NCI-H2107 (cell line): Measurements from ENCODE around the gene RGS9BP.
"Not testable (repeated sequence)": the region's sequence is repeated elsewhere in the genome, so short reads cannot be mapped to it uniquely, and the experiment has no call there.

Source experiments
- DNase-seq: peaks from one replicate; lab custom pipeline; 2025; lab: John Stamatoyannopoulos, UW

The RGS9BP gene

DNA sequence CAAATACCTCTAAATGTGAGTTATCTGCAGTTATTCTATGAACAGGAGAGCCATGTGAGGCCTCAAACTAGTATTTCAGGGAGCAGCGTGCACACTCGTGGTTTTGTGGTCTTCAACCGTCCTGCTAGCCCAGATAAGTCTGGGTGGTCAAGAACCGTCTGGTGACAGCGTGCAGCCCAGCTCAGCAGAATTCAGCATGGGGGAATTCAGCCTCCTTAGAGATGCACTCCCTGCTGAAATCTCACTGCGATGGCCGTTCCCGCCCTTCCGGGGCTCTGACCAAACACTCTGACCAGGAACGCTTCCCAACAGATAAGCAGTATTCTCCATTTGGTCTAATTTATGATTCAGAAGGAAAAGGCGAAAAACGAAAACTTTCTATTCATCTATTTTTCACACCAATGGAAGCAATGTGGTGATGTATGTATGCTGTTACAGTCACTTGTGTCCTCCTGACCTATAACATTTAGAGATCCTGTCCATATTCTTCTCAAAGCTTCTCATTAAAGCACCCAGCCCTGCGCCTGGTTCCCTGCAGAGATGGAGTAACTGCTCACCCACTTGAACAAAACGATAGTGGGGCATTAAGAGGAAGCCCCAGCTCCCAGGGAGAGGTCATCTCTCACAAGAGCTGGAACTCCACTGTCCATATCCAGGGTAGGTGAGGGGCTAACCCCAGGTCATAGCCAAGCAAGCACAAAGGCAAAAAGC, 3.6 kb upstream of the RGS9BP start:
- DNase-seq = no peak

DNA sequence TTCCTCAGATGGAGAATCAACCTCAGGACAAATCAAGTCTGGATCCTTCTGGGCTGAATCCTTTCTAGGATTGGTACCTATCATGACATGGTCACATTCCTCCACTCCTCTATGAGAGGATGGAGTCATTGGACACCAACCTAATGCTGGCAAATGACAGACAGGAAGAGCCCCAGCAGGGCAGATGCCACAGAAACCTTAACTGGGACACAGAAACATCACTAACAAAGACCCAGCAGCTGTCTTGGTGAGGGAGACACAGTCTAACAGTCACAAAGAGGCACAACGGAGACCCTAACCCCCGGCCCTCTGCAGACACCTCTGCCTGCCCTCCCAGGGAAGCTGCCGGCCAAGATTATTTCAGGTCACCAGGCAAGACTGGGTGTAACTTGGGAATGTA, 2.8 kb upstream of the RGS9BP start:
- DNase-seq = no peak

DNA sequence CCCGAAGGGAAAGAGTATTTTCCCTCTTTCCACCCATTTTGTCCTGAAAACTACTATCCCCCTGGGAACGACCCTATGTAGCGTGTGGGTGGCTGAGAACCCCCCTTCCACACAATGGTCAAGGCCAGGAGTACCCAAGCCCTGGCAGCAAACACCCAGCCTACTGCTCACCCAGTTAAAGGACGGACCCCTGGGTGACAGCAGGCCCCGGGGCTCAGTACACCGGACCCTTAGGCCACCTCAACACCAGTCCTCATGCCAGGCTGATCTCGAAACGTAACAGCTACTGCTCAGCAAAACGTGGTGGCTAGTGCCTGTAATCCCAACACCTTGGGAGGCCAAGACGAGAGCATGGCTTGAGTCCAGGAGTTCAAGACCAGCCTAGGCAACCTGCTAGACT, 2.1 kb upstream of the RGS9BP start:
- no peak for DNase-seq

DNA sequence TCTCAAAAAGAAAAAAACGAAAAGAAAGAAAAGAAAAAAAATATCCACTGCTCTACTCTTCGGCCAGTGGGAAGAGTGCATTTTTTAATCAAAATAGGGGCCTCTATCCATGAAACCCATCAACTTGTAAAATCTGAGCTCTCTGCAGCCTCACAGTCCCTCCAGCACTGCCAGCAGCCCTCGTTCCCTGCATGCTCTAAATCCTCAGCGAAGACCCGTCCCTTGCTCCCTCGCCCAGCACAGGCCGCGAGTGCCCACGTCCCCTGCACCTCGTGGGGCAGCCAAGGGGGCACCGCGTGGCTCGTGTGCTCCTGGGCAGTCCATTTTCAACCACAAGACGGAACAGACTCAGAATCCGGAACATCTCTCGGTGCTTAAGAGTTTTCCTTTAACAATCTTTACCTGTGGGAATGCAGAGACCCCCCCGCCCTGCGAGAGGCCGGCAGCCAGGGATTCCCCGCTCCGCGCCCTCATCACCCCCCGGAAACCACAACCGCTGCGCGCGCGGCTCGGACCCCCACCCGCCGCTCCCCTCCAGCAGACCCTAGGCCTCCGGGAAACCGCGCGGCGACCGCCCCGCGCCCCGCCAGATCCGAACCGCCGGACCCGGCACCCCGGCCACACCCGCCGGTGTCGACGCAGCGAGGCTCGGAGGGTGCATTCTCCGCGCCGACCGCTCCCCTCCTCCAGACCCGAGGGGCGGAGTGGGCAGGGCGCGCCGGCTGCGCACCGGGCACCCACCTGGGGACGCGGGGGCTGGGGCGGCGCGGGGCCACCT, 1.3 kb upstream of the RGS9BP start:
- DNase-seq = no peak

DNA sequence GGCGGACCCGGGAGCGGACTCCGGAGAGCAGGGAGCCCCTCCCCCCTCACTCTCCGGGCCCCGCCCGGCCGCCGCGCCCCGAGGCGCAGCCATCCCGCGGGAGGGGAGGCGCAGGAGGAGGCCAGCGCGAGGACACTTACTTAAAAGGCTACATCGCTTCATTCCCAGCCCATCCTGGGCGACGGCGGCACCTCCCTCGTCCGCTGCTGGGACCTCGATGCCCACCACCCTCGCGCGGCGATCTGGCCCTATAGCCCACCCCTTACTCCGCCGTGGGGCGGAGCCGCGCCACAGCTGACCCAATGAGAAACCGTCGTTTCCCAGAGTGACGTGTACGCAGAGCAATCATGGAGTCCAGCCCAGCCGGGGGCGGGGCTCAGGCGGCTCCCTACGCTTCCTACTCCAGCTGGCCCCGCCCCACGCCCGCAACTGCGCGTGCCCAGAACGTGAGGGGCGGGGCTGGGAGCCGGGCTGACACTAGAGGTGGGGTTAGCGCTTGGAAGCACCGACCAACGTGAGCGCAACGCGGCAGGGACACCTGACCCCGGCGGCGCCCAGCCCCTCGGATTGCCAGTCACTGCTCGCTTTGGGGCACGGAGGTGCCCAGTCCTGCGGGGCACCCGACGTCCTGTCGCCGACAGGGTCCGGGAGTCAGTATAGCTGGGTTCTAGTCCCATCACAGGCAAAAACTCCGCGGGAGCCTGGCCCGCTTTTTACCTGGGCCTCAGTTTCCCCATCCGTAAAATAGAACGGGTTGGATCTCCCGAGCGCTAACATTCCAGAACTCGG, 523 bp upstream of the RGS9BP start, which contains the start of gene ANKRD27:
ANKRD27 (minus strand) TSS at position 250 of the 789 bp plus-strand sequence. CDS start 16,165 bp downstream, outside the sequence.
- peak; percentile 98 for DNase-seq

DNA sequence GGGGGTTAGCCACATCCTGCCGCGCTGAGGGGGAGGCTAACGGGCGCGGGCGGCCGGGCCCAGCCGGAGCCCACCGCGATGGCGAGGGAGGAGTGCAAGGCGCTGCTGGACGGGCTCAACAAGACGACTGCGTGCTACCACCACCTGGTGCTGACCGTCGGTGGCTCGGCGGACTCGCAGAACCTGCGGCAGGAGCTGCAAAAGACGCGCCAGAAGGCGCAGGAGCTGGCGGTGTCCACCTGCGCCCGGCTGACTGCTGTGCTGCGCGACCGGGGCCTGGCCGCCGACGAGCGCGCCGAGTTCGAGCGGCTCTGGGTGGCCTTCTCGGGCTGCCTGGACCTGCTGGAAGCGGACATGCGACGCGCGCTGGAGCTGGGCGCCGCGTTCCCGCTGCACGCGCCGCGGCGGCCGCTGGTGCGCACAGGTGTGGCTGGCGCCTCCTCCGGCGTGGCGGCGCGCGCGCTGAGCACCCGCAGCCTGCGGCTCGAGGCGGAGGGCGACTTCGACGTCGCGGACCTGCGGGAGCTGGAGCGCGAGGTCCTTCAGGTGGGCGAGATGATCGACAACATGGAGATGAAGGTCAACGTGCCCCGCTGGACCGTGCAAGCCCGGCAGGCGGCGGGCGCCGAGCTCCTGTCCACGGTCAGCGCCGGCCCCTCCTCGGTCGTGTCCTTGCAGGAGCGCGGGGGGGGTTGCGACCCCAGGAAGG, 692 bp downstream of the RGS9BP start:
- no peak for DNase-seq

DNA sequence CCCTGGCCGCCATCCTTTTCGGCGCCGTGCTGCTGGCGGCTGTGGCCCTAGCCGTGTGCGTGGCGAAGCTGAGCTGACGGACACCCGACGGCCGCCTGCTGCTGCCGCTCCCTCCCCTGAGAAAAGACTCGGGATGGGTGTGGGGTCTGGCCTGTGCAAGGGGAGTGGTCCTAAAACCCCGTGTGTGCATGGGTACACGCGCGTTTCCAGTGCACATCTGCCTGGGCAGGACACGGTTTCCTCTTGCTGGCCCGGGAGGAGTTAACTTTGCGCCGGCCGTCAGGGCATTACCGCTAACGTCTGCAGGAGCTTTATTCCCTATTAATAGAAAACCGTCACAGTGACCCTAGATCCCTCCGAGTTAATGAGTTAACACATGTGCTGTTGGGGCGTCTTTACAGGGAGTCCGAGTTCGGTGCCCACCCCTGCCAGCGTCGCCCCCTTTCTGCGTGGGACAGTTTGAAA, 1.3 kb downstream of the RGS9BP start:
- no peak for DNase-seq

DNA sequence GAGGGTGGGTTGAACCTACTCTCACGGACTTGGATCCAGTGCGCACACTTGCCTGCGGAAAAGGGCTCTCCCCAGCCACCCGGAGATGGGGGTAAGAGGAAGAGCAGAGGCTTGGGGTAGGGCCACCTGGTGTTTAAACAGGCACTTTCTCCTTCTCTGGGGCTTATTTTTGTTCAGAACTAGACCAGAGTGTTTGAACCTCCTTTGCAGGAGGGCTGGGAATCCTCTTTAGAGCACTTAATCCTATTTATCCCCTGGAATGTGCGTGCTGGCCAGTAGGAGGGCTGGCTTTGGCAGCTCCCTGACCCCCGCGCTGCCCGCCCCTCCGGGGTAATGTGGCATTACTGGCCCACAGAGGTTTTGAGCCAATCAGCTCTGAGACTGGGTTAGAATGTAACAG, 2.0 kb downstream of the RGS9BP start:
- no peak for DNase-seq

DNA sequence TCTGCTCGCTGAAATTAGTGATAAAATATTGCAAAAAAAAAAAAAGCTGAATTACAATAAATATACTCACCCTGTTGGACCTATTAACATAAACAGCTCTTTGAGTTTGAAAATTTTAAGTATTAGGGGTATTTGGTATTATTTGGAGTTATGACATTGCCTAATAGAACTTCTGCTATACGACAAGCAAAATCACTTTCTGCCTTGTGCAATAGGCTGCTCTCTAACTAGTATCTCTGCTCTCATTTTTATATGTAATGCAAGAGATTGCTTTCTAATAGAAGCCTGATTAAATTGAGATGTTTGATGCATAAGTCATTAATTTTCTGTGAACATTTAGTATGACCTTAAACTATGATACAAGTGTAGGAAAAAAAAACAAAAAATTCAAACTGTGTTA, 5.3 kb downstream of the RGS9BP start:
- DNase-seq = no peak

DNA sequence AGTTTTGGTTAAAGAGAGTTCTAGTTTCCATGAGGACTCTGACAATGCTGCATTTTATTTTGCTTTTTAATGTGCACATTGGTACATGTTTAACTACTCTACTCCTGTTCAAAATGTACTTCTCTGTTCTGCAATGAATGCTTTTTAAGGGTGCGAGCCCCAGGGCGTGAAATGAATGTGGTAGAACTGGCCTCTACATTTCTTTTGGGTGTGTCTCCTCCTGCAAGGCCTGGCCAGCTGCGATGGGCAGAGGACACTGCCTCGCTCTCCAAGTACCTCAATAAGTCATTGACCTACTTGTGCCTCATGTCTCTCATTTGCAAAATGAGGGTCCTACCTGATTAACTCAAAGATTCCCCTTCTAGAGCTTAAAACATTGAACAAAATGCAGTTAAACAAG, 6.7 kb downstream of the RGS9BP start:
- DNase-seq = no peak

DNA sequence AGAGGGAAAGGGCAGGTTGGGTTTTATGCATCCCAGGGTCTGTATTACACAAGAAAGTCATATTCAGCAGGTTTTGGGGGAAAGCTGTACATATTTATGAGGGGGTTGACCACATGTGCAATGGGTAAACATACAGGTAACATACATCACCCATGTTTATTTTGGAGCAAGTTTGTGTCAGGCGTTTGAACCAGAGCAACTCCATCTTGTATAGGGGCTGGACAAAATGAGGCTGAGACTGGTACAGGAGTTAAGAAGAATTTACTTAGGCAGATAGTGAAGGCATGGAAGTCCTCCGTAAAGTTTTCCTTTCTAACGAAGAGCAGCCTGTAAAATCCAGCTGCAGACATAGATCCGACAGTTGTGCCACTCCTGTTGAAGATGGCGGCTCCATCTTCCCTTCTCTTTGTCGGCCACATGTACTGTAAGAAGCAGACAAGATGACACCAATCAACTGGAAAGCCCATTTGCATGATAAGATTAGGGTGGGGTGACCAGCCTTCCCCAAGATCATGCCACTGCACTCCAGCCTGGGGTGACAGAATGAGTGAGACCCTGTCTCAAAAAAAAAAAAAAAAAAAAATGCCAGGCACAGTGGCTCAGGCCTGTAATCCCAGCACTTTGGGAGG, 11.3 kb downstream of the RGS9BP start:
- no peak for DNase-seq

DNA sequence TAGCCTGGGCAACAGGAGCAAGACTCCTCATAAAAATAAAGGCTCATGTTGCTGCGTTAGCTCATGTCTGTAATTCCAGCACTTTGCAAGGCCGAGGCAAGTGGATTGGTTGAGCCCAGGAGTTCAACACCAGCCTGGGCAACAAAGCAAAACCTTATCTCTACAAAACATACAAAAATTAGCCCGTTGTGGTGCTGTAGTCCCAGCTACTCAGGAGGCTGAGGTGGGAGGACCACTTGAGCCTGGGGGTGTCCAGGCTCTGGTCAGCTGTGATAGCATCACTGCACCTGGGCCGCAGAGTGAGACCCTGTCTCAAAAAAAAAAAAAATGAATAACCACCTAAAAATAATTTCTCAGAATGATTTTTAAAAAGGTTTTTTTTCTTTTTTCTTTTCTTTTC, 12.0 kb downstream of the RGS9BP start:
- DNase-seq = no peak

DNA sequence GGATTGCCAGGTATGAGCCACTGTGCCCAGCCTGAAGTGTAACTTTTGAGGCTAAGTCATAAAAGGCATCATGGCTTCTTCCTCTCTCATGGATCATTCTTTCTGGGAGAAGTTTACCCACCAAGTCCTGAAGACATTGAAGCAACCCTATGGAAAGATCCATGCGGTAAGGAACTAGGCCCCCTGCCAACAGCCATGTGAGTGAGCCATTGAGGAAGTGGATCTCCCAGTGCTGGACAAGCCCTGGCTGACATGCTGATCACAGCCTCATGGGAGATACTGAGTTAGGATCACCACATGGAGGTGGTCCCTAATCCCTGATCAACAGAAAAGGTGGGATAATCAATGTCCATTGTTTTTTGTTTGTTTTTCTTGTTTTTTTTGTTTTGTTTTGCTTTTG, 12.7 kb downstream of the RGS9BP start:
- no peak for DNase-seq

DNA sequence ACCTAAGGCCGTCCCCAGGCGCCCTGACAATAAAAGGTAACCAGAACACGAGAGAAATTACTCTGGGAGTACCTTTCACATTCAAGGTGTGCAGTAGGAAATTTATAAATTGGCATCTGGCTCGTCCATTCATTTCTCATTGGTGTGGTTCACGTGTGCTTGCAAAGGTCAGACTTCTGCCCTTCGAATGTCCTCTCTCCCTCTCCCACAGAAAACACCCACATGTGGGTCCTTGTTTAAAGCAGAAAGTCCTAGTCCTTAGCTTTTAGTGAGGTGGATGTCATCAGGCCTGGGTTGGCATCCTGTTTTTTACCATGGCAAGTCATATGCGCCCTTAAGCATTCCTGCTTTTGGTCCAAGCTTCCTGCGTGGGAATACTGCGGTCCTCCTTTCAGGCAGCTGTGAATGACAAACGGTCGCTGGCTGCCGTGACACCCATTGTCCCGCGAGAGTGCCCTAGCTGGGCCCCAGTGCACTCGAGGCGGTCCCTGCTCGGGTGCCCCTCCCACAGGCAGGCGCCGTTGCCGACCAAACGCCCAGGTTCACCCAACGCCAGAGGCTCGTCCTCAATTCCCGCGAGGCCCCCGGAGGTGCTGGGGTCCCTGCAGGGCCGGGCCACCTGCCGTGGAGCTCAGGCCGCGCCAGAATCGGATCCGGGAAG, 15.8 kb downstream of the RGS9BP start, which contains the start of gene NUDT19:
NUDT19 (plus strand) TSS at position 531 of the 661 bp plus-strand sequence. CDS start 140 bp downstream, outside the sequence.
- peak; percentile 79 for DNase-seq

DNA sequence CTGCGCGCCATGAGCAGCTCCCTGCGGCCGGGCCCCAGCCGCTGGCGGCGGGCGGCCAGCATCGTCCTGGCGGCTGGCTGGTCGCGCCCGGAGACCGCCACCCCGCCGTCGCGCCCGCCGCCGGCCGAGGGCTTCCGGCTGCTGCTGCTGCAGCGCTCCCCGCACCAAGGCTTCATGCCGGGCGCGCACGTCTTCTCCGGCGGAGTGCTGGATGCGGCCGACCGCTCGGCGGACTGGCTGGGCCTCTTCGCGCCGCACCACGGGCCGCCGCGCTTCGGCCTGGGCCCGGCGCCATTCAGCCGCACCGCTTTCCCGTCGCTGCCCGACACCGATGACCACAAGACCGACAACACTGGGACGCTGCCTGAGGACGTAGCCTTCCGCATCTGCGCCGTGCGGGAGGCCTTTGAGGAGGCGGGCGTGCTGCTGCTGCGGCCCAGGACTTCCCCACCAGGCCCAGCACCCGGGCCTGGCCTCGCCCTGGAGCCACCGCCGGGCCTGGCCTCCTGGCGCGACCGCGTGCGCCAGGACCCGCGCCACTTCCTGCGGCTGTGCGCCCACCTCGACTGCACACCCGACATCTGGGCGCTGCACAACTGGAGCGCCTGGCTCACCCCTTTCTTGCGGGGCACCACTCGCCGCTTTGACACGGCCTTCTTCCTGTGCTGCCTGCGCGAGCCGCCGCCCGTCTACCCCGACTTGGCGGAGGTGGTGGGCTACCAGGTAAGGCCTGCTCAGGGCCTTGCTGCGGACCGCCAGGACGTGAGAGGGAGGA, 16.5 kb downstream of the RGS9BP start:
- DNase-seq = no peak

DNA sequence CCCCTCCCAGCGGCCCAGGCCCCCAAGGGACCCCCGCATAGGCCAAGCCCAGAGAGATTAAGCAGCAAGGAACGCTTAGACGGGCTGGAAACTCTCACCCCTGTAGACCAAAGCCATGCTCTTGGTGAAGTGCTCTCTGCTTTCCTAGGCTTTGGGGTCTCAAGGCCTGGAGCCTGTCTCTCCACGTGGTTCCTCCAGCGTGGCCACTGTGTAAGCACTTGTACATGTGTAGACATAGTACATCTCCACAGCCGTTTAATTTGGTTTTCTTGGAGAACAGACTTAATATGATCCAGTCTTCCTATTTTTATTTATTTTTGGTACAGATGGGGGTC, 17.0 kb downstream of the RGS9BP start:
- no peak for DNase-seq

DNA sequence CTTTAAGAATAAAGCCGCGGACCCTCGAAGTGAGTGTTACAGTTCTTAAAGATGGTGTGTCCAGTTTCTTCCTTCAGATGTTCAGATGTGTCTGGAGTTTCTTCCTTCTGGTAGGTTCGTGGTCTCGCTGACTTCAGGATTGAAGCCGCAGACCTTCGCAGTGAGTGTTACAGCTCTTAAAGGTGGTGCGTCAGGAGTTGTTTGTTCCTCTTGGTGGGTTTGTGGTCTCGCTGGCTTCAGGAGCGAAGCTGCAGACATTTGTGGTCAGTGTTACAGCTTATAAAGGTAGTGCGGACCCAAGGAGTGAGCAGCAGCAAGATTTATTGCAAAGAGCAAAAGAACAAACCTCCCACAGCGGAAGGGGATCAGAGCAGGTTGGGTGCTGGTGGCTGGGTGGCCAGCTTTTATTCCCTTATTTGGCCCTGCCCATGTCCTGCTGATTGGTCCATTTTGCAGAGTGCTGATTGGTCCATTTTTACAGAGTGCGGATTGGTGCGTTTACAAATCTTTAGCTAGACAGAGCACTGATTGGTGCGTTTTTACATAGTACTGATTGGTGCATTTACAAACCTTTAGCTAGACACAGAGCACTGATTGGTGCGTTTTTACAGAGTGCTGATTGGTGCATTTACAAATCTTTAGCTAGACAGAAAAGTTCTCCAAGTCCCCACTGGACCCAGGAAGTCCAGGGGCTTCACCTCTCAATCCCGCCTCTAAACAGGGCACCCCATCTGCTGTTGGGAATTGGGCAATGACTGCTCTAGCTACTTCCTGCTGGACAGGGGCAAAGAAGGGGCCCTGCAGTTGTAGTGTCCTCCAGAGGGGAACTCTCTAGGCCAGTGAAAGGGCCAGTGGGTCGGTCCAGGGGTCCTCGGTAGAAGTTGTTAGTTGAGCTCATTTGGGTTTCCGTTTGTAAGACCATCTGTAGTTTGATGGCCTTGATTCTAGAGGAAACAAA, 17.8 kb downstream of the RGS9BP start:
- not testable (repeated sequence) for DNase-seq

DNA sequence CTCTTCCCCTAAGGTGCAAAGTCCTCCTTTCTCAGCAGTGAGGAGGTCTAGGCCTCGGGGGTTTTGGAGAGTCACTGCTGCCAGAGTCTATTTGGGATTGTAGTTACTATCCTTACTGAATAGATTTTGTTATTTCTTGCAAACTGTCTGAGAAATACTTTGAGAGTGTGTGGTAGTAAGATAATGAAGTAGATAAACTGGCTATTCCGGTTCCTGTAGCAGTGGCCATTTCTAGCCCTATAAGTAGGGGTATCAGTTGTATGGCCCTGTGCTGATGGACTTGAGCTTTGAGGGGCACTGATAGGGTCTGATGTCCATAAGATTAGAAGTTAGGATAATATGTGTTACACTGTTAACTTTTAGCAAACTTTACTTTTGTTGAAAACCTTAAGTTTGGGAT, 18.7 kb downstream of the RGS9BP start:
- DNase-seq = not testable (repeated sequence)

DNA sequence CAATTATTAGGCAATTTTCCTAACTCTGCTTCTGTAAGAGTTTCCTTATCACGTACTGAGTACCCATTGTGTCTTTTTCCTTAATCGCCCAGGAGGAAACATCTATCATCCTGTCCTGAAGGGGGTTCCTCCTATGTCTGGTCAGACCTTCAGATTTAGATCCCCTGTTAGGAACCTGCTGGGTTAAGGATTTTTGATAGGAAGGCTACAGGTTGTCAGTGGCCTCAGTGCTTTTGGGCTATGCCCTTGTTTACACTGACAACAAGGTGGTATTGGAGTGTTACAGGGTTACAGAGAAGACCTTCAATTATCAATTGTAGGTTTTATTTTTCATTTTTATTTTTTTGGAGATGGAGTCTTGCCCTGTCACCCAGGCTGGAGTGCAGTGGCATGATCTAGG, 19.2 kb downstream of the RGS9BP start:
- DNase-seq = not testable (repeated sequence)
